Limb (tissue), 2 donors: ENCODE results near the gene SLC35F2.
"Not testable (repeated sequence)": the region's sequence is repeated elsewhere in the genome, so short reads cannot be mapped to it uniquely, and the experiment has no call there.

Experiments
- DNase-seq, 2 donors: peaks; one replicate each; pipeline ENCODE4 v3.0.0-alpha.2; 2016; ENCODE audit errors: extremely low spot score in 2 of 2

SLC35F2 gene, protein sequence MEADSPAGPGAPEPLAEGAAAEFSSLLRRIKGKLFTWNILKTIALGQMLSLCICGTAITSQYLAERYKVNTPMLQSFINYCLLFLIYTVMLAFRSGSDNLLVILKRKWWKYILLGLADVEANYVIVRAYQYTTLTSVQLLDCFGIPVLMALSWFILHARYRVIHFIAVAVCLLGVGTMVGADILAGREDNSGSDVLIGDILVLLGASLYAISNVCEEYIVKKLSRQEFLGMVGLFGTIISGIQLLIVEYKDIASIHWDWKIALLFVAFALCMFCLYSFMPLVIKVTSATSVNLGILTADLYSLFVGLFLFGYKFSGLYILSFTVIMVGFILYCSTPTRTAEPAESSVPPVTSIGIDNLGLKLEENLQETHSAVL

DNA sequence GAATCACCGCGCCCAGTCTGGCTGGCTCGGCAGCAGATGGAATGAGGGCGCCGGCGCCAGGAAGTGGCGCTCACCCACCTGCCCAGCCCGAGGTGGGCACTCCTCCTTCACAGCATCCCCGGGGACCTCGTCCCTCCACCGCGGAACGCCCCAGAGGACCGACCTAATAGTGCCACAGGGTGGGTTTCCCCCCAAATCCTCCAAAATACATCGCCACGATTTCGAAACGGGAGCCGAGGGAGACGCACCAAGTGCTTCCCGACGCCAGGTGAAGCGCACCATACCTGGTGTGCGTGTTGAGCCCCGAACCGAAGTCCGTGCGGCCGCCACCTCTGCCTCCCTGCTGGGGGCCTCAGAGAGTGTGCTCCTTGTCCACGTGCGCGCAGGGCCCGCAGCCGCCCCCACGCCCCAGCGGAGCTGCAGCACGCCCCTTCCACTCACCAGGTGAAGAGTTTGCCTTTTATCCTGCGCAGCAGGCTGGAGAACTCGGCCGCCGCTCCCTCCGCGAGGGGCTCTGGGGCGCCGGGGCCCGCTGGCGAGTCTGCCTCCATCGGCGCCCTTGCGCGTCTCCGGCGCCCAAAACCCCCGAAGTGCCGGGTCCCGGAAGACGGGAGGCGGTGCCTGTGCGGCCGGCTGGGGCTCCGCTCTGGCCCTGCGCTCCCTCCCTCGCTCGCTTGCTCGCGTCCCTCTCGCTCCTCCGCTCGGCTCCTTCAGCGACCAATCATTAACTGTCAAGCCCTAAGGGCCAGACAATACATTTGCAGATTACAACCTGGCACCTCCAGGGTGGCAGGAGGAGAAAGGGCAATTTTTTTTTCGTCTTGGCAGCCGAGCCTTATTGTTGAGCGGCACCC, at the start of gene SLC35F2:
Gene SLC35F2 (minus strand): TSS at position 571 of the 854 bp plus-strand sequence. CDS start 20 bp downstream, at position 551.
- peak in 1 of 2 donors; percentile 63 for DNase-seq

DNA sequence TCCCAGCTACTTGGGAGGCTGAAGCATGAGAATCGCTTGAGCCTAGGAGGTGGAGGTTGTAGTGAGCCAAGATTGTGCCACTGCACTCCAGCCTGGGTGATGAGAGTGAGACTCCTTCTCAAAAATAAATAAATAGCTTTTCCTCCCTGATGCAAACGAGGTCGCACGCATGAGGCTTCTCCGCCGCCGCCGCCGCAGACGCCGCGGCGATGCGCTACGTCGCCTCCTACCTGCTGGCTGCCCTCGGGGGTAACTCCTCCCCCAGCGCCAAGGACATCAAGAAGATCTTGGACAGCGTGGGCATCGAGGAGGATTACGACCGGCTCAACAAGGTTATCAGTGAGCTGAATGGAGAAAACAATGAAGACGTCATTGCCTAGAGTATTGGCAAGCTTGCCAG, 49.6 kb upstream of the SLC35F2 start:
- no peak for DNase-seq

DNA sequence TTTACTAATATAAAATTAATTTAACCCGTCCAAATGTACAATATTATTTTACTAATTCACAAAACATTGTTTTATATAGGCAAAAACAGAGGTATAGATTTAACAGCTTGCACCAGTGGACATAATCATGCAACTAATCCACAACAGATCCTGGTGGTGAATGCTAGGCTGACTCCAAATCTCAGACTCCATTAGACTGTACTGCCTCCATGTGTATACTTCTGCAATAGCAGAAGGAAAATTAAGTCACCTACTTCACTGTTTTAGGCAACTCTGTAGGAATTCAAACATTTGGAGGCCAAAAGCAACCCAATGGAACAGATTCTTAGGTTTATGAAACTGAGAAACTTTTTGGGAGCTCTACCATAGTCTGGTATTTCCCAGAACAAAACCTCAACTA, 39.7 kb upstream of the SLC35F2 start:
- peak in 1 of 2 donors; percentile 9 for DNase-seq

DNA sequence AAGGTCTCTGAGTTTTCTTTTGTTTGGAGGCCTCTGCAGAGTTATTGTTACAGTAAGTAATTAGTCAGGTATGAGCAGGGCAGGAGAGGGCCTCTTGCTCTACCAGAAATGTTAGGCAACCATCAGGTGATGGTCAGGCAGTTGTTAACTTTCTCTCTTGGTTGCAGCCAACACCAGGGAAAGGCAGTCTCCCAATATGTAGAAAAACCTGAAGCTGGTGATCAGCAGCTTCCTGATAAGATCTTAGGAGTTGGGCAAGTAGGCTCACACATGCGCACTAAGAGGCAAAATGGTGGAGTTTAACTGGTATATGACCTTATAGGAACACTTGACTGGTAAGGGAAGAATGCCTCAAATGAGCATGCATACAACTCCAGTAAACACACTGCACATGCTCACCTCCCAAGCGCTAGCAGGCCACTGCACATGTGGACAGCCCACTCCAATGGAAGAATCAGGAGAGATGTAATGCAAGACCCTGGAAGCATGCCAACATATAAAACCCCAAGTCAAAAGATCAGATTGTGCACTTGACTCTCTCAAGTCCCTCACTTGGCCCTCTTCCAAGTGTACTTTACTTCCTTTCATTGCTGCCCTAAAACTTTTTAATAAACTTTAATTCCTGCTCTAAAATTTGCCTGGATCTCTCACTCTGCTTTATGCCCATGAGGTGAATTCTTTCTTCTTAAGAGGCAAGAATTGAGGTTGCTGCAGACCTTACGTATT, 23.7 kb upstream of the SLC35F2 start:
- no peak for DNase-seq

DNA sequence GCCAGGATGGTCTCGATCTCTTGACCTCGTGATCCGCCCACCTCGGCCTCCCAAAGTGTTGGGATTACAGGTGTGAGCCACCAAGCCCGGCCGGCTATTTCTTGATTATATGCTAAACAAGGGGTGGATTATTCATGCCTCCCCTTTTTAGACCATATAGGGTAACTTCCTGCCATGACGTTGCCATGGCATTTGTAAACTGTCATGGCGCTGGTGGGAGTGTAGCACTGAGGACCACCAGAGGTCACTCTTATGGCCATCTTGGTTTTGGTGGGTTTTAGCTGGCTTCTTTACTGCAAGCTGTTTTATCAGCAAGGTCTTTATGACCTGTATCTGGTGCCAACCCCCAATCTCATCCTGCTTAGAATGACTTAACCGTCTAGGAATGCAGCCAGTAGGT, 22.9 kb upstream of the SLC35F2 start:
- DNase-seq = not testable (repeated sequence)

DNA sequence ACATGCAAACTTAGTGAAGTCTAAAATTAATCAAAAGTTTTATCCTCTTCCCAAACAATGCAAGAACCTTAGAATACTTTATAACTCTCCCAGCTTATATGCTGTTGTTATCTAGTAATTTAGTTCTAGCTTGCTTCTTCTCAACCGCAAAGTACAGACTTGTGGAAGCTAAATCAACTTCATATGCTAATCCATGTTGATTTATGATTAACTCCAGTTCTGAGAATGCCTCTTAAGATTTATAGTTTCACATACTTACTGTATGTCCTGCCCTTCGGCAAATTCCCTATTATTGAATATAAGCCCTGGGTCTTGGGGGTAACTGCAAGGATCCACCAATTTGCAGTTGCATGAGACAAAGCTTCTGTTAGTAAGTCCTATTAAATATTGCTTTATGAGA, 17.6 kb upstream of the SLC35F2 start:
- no peak for DNase-seq

DNA sequence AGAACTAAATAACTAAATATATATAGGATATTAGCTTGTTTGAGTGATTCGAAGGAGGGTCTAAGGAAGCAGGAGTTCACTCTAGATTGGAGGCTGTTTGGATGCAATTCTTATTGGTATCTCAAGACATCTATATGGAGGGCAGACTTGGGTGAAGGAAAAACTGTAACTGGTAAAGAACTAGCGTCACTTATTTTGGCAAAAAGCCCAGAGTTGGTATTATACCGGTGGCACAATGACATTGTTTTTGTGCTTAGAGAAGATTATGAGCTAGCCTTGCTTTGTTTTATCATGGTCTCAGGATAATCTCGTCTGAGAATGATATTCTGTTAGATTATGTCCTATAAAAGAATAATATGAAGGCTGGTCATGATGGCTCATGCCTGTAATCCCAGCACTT, 6.0 kb upstream of the SLC35F2 start:
- DNase-seq = no peak

DNA sequence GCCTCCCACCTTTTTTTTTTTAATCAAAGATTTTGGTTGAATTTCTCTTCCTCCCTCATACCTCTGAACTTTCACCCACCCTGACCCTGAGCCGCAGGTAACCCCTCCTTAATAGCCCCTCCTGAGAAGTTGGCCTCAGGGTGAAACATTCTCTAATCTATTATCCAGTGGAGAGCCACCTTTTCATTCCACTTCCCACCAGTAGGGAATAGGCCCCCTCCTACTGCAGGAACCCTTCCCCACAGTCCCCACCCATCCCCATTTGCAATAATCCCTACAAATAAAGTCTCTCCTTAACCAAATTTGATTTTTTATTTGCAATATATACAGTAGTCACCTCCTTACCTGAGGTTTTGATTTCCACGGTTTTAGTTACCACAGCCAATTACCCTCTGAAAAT, 2.1 kb upstream of the SLC35F2 start:
- no peak for DNase-seq

DNA sequence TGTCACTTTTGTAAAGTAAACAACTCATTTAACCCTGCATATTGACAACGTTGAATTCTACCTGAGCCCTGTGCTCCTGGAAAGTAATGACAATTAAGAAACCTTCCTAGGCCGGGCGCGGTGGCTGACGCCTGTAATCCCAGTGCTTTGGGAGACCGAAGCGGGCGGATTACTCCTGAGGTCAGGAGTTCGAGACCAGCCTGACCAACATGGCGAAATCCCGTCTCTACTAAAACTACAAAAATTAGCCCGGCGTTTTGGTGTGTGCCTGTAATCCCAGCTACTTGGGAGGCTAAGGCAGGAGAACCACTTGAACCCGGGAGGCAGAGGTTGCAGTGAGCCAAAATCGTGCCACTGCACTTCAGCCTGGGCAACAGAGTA, 1.6 kb upstream of the SLC35F2 start:
- DNase-seq = not testable (repeated sequence)

DNA sequence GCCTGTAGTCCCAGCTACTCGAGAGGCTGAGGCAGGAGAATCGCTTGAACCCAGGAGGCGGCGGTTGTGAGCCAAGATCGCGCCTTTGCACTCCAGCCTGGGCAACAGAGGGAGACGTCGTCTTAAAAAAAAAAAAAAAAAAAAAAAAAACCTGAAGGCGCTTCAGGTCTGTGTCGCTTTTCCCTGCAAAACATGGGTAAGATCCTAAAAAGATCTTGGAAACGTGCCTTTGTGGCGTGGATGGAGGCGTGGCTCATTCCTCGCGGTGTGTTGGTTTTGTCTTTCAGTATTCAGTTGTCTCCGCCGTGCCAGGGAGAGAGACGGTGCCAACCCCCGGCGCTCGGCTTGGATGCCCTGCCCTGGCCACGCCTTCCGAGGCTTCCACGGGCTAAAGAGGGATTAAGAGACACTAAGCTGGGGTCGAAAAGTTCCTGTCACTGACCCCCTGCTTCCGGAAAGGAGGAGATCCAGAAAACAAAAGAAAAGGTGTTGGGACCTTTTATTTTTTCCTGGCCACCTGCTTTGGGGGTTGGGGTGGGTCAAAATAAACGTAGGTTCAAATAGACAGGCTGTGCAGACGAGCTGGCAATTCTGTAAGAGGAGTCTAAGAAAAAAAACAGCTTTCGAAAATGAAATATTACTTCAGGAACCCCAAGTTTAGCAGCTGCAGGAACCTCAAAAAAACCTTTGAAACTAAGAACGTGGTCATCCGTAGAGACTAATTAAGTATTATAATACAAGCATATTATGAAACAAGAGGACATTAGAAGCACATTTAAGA, 1.1 kb upstream of the SLC35F2 start:
- no peak for DNase-seq

DNA sequence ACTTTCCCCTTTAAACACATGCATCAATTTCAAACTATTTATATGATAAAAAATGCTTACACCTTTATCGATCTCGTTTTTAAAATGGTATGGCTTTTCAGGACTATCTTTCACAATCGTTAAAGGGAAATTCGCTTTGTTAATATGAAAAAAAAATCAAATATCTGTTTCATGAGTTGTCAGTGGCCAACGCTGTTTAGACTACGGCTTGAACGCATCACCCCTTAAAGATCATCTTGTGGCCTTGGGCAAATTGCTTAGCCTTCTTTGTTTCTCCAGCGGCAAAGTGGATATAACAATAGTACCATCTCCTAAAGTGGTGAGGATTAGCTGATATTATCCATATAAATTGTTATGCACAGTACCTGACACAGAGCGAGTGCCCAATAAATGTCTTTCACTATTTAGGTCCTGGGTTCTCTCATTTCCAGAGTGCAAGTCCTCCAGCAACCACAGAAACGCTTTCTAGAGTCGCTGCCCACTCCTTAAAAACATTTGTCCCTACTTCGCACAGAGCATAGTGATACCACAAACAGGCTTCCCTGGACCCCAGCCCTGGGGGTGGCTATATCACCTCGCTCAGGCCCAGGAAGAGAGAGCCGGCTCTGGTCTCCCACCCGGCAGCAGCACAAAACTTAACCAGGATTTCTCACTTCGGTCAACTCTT, 904 bp downstream of the SLC35F2 start:
- no peak for DNase-seq

DNA sequence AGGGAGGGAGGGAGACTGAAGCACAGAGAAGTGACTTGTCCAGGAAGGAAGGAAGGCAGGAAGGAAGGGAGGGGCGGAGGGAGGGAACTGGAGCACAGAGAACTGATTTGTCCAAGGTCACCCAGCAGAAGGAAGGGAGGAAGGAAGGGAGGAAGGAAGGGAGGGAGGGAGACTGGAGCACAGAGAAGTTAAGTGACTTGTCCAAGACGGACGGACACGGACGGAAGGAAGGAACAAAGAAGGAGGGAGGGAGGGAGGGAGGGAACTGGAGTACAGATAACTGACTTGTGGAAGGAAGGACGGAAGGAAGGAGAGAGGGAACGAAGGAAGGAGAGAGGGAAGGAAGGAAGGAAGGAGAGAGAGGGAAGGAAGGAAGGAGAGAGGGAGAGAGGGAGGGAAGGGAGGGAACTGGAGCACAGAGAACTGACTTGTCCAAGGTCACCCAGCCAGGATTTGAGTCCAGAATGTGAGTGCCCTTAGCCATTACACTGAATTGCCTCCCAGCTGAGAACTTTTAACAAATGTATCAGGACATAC, 1.5 kb downstream of the SLC35F2 start:
- no peak for DNase-seq

DNA sequence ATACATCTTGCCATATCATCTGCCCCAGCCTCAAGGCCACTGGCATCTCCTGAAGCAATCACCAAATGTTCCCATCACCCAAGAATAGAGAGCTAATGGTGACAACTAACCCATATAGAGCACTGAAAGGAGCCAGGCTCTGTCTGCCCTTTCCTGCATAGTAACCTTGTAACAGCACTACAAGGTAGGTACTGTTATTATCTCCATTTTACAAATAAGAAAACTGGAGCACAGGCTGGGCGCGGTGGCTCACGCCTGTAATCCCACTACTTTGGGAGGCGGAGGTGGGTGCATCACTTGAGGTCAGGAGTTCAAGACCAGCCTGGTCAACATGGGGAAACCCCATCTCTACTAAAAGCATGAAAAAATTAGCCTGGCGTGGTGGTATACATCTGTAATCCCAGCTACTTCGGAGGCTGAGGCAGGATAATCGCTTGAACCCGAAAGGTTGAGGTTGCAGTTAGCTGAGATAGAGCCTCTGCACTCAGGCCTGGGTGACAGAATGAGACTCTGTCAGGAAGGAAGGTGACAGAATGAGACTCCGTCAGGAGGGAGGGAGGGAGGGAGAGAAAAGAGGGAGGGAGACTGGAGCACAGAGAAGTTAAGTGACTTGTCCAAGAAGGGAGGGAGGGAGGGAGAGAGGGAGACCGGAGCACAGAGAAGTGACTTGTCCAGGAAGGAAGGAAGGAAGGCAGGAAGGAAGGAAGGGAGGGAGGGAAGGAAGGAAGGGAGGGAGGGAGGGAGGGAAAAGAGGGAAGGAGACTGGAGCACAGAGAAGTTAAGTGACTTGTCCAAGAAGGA, 2.2 kb downstream of the SLC35F2 start:
- DNase-seq = no peak

DNA sequence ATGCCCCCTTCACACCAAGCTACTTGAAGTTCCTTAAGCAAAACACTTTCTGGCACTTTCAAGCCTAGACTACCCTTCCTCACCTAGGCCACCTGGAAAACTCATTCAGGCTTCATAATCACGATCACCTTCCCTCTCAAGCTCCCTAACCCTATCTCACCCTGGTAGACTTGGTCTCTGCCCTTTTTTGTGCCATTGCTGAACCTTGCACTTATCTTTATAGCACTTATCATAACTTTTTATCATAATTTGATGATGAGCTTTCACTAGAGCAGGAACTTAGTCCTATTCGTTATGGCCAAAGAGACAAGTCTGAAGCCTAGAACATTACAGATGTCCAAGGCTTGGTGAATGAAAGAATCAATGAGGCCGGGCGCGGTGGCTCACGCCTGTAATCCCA, 5.5 kb downstream of the SLC35F2 start:
- DNase-seq = no peak

DNA sequence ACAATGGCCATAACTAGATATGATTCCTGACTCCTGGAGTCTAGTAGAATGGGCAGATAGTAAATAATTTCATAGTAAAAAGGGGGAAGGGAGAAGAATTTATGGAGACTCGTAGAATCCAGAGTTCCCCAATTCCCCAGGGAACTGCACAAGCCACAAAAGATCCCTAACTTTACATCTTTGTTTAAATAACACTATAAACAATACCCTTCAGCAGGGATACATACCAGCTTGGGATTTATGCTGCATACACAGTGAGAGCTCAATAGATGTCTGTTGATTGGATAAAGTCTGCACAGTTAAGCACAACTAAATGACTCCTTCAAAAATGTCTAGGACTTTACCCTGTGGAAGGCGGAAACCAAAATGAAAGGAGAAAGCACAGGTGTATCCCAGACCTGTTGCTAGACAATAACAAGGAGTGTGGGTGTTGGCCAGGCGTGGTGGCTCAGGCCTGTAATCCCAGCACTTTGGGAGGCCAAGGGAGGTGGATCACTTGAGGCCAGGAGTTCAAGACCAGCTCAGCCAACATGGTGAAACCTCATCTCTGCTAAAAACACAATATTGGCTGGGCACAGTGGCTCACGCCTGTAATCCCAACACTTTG, 6.8 kb downstream of the SLC35F2 start:
- no peak for DNase-seq

DNA sequence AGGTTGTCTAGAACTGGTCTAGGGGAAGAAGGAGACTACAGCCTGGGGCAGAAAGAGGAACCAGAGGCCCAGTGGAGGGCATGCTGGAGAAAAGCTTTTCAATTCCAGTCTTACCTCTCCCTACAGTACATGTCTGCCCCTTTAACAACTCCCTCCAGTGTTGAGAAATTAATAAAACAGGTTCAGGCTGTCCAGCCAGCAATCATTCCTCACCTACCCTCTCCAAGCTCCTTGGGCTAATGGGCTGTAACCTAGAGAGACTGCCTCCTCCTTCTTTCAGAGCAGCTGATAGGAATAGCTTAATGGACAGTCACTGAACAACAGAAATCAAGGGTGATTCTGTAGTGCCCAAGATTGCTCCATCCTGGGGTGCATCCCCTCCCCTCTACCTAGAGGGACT, 8.8 kb downstream of the SLC35F2 start:
- DNase-seq = no peak

DNA sequence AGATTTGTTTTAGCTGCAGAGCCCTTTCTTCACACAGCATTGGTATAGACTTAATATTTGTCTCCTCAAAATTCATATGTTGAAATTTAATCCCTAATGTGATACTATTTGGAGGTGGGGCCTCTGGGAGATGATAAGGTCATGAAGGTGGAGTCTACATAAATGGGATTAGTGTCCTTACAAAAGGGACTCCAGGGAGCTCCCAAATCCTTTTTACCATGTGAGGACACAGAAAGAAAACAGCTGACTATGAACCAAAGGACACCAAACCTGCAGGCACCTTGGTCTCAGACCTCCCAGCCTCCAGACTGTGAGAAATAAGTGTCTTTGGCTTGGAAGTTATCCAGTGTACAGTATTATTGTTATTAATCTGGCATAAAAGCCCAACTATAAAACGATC, 10.2 kb downstream of the SLC35F2 start:
- DNase-seq = no peak

DNA sequence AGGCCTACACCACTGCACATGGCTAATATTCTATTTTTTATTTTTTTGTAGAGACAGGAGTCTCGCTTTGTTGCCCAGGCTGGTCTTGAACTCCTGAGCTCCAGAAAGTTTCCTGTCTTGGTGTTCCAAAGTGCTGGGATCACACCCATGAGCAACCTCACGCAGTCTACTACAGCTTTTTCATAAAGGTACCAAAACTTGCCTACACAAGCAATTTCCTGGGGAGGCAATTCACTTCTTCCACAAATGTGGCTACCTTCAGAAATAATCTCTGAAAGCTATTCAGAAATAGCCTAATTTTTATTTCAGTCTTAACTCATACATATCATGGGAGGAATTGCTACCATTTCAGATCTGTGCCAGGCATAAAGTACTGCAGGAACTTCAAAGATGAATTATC, 11.4 kb downstream of the SLC35F2 start:
- no peak for DNase-seq

DNA sequence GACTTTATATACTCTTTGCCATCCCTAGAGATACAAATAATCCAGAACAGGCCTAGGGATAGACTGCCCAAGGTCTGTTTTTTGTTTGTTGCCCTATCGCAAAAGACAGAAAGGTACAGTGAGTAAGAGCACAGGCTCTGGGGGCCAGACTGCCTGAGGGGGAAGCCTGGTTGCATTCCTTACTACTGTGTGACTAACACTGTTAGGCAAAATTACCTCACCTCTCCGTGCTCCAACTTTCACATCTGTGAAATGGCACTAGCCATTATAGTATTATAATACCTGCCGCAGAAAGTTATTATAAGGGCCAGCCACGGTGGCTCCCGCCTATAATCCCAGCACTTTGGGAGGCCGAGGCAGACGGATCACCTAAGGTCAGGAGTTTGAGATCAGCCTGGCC, 14.5 kb downstream of the SLC35F2 start:
- DNase-seq = no peak
